Measurements from ENCODE around the gene ADGRV1. TPM values are rescaled to one million over a fixed set of nuclear protein-coding genes. Genes with fewer than 3 reads are reported as not detected.
"Not testable (repeated sequence)": the region's sequence is repeated elsewhere in the genome, so short reads cannot be mapped to it uniquely, and the experiment has no call there.

The ADGRV1 gene
- polyA plus RNA-seq, 1 of the 3 experiments (the other 2 are of a cell fraction) = 0.23 TPM

- 80% methylated on average over 2 of the region's 2 CpGs for WGBS (ENCODE audit: low lambda C conversion rate)
- H3F3A ChIP-seq (replicated peaks; ENCODE audit: insufficient read depth); H2AFZ ChIP-seq (ENCODE audit: low read depth); POLR2A ChIA-PET; H4K20me1 ChIP-seq (ENCODE audit: insufficient read depth); H3K79me2 ChIP-seq (ENCODE audit: insufficient read depth); H3K4me2 ChIP-seq; H3K4me3 ChIP-seq (ENCODE audit: low read depth in 2 of 2, low read length in 1 of 2); H3K36me3 ChIP-seq (replicated peaks in 1 of 2; ENCODE audit: control insufficient read depth in 1 of 2, insufficient read depth in 2 of 2, low read length in 1 of 2); DNase-seq; H3K27ac ChIP-seq (ENCODE audit: low read depth in 2 of 2, low read length in 1 of 2); H3K9me3 ChIP-seq; H3K27me3 ChIP-seq (ENCODE audit: insufficient read depth); H3K4me1 ChIP-seq (ENCODE audit: control insufficient read depth in 1 of 2, insufficient read depth in 2 of 2, low read depth in 1 of 2, low read length in 1 of 2); H3K9me2 ChIP-seq; CTCF ChIA-PET; H3K9ac ChIP-seq: not testable (repeated sequence)
Measured at GRCh38 chr5:90686363-90686762, 127.8 kb downstream of the ADGRV1 start.

GRCh38 chr5:90687458-90687857 is 128.9 kb downstream of the ADGRV1 start:
- H3K27me3 ChIP-seq (ENCODE audit: insufficient read depth); H3K9ac ChIP-seq; H3F3A ChIP-seq (replicated peaks; ENCODE audit: insufficient read depth); H3K4me3 ChIP-seq (ENCODE audit: low read depth in 2 of 2, low read length in 1 of 2); H3K27ac ChIP-seq (ENCODE audit: low read depth in 2 of 2, low read length in 1 of 2); H3K9me2 ChIP-seq; H3K79me2 ChIP-seq (ENCODE audit: insufficient read depth); H2AFZ ChIP-seq (ENCODE audit: low read depth); H3K36me3 ChIP-seq (replicated peaks in 1 of 2; ENCODE audit: control insufficient read depth in 1 of 2, insufficient read depth in 2 of 2, low read length in 1 of 2); H4K20me1 ChIP-seq (ENCODE audit: insufficient read depth); CTCF ChIA-PET; H3K9me3 ChIP-seq; H3K4me1 ChIP-seq (ENCODE audit: control insufficient read depth in 1 of 2, insufficient read depth in 2 of 2, low read depth in 1 of 2, low read length in 1 of 2); DNase-seq; H3K4me2 ChIP-seq; POLR2A ChIA-PET: not testable (repeated sequence)
- 48% methylated on average over 2 of the region's 3 CpGs for WGBS (ENCODE audit: low lambda C conversion rate)

- Histone ChIP-seq H3K79me2 (ENCODE audit: insufficient read depth) (no peaks in the 10 kb centered on the region), H2AFZ (ENCODE audit: low read depth) (no peak overlapping the region), H3K9me2 (no peaks in the 10 kb centered on the region), H3K27me3 (ENCODE audit: insufficient read depth) (no peaks in the 10 kb centered on the region), H3K9ac (no peak overlapping the region), H3K9me3 (no peaks in the 10 kb centered on the region), H3K36me3 (replicated peaks in 1 of 2; ENCODE audit: control insufficient read depth in 1 of 2, insufficient read depth in 2 of 2, low read length in 1 of 2) (no peaks in the 10 kb centered on the region), H3F3A (replicated peaks; ENCODE audit: insufficient read depth) (no peaks in the 10 kb centered on the region), H3K4me3 (ENCODE audit: low read depth in 2 of 2, low read length in 1 of 2) (no peak overlapping the region), H4K20me1 (ENCODE audit: insufficient read depth) (no peaks in the 10 kb centered on the region), H3K4me1 (ENCODE audit: control insufficient read depth in 1 of 2, insufficient read depth in 2 of 2, low read depth in 1 of 2, low read length in 1 of 2) (no peaks in the 10 kb centered on the region), H3K27ac (ENCODE audit: low read depth in 2 of 2, low read length in 1 of 2) (no peak overlapping the region), H3K4me2 (no peak overlapping the region)
- ChIA-PET CTCF (no interaction called here), POLR2A (no interaction called here)
- TF ChIP-seq GATA2 (CRISPR knock-in tag; IDR thresholded peaks at IDR 0.05) (no peak), PBX3 (IDR thresholded peaks at IDR 0.05) (no peak), MEF2A (IDR thresholded peaks at IDR 0.05; ENCODE audit: borderline replicate concordance, low read depth) (no peak), RAD21 (IDR thresholded peaks at IDR 0.05; ENCODE audit: low read length) (no peak), TEAD4 (IDR thresholded peaks at IDR 0.05; ENCODE audit: borderline replicate concordance, insufficient read depth) (no peak), EP300 (IDR thresholded peaks at IDR 0.05; ENCODE audit: borderline replicate concordance in 1 of 2, low read depth in 1 of 2, low read length in 1 of 2) (no peak), CHD2 (IDR thresholded peaks at IDR 0.05; ENCODE audit: low read length, partially characterized antibody) (no peak), CTCF (IDR thresholded peaks at IDR 0.05) (no peak), JUND (IDR thresholded peaks at IDR 0.05) (no peak), RXRA (IDR thresholded peaks at IDR 0.05; ENCODE audit: borderline replicate concordance, low read depth) (no peak), FOSL2 (IDR thresholded peaks at IDR 0.05; ENCODE audit: borderline replicate concordance, low read depth) (no peak), RFX5 (IDR thresholded peaks at IDR 0.05; ENCODE audit: low read length) (no peak), ELF1 (IDR thresholded peaks at IDR 0.05) (no peak), USF2 (IDR thresholded peaks at IDR 0.05; ENCODE audit: borderline replicate concordance, low read depth, low read length) (no peak), NRF1 (IDR thresholded peaks at IDR 0.05; ENCODE audit: low read depth, low read length) (no peak), TCF12 (IDR thresholded peaks at IDR 0.05) (no peak), ZBTB33 (IDR thresholded peaks at IDR 0.05; ENCODE audit: borderline replicate concordance, low read depth) (no peak)
- WGBS (ENCODE audit: low lambda C conversion rate) = 50% methylated on average over 2 of the region's 2 CpGs
- DNase-seq = no peak
Measured at GRCh38 chr5:90689064-90689463, 130.5 kb downstream of the ADGRV1 start.

Measured in SK-N-SH (cell line).